Smooth muscle cell of trachea (primary cell): ENCODE measurements around the gene EXOSC7. TPM values are rescaled to one million over a fixed set of nuclear protein-coding genes. Genes with fewer than 3 reads are reported as not detected.

ENCODE experiments used
- total RNA-seq: library from RNA; depleted of rRNA; stranded (reverse); fragments of >200 nt; gene quantifications from 2 replicates; pipeline ENCODE4 v1.2.1, GENCODE V29; 2014

Gene EXOSC7
- total RNA-seq = 31.9 and 56.6 TPM in 2 replicates

GRCh38 chr3:44976002-44976815 lies at the start of gene EXOSC7, which contains the start of gene ZDHHC3:
EXOSC7 (plus strand) TSS chr3:44976244; CDS start chr3:44976278, 34 bp downstream.
ZDHHC3 (minus strand) TSS chr3:44976174; CDS start chr3:44959436, 16,738 bp downstream.

GRCh38 chr3:45026038-45026437 lies 50.0 kb downstream of the EXOSC7 start, which contains the start of gene CLEC3B:
CLEC3B (plus strand) TSS chr3:45026303; CDS start chr3:45026363, 60 bp downstream.

Other genes starting within 250 kb of the EXOSC7 start
- gene ZNF501, start 246.6 kb upstream of the EXOSC7 start, total RNA-seq = 6.3 and 7.6 TPM in 2 replicates
- 17.7 and 26.5 TPM in 2 replicates for gene KIAA1143, start 214.6 kb upstream of the EXOSC7 start, total RNA-seq
- gene KIF15, start 214.4 kb upstream of the EXOSC7 start, total RNA-seq = 1.3 and 19.1 TPM in 2 replicates
- 19.7 and 22.8 TPM in 2 replicates for gene TMEM42, start 114.3 kb upstream of the EXOSC7 start, total RNA-seq
- gene TGM4, start 101.6 kb upstream of the EXOSC7 start, total RNA-seq = not detected in 2 replicates
- 56.3 and 93.9 TPM in 2 replicates for gene ZDHHC3, start 70 bp upstream of the EXOSC7 start, total RNA-seq
- 12.1 and 32.3 TPM in 2 replicates for gene CLEC3B, start 50.1 kb downstream of the EXOSC7 start, total RNA-seq
- gene CDCP1, start 170.1 kb downstream of the EXOSC7 start, total RNA-seq = 9.1 and 14.1 TPM in 2 replicates